Stimulated activated effector memory CD8-positive, alpha-beta T cell treated with anti-CD3 and anti-CD28 coated beads, Interleukin-12 subunit alpha, Interleukin-12 subunit beta, amount 100 ng/mL, for 72 hours (primary cell): ENCODE results near the gene LMBRD2.
A peak's percentile ranks its signal among the peaks of the same experiment; 100 is the strongest.

Source experiments
- ATAC-seq: fragments of 150-1000 bp; cut with Tn5 transposase; 2 replicates; pipeline ENCODE4 v1.10.0; 2021
- DNase-seq, 2 donors: peaks; one replicate each; pipeline ENCODE4 v3.0.0; 2021 to 2022; ENCODE audit warnings: low spot score in 2 of 2
- H3K27ac Mint-ChIP-seq: one replicate; pipeline ENCODE4 v1.8.0; 2022; ENCODE audit warnings: mild to moderate bottlenecking, mixed read lengths
- H3K36me3 Mint-ChIP-seq: one replicate; pipeline ENCODE4 v1.8.0; 2022; ENCODE audit warnings: mild to moderate bottlenecking, mixed read lengths
- H3K4me1 Mint-ChIP-seq: one replicate; pipeline ENCODE4 v1.8.0; 2022; ENCODE audit warnings: mixed read lengths
- H3K4me3 Mint-ChIP-seq: one replicate; pipeline ENCODE4 v1.8.0; 2022; ENCODE audit warnings: mild to moderate bottlenecking, mixed read lengths
- H3K9me3 Mint-ChIP-seq: one replicate; pipeline ENCODE4 v1.8.0; 2022; ENCODE audit warnings: mixed read lengths

LMBRD2 gene

GRCh38 chr5:36096486-36096885 lies 55.2 kb downstream of the LMBRD2 start:
- Mint-ChIP-seq H3K4me3 (no peak overlapping the region), H3K36me3 (no peaks in the 10 kb centered on the region), H3K27ac (no peak overlapping the region), H3K9me3 (no peaks in the 10 kb centered on the region), H3K4me1 (no peaks in the 10 kb centered on the region)
- ATAC-seq (no peak), DNase-seq (no peak)

- Mint-ChIP-seq H3K9me3 (no peaks in the 10 kb centered on the region), H3K4me1 (no peaks in the 10 kb centered on the region), H3K27ac (no peak overlapping the region), H3K36me3 (no peaks in the 10 kb centered on the region), H3K4me3 (no peak overlapping the region)
- DNase-seq (no peak), ATAC-seq (peak; percentile 28)
Measured at GRCh38 chr5:36089989-36090388, 61.7 kb downstream of the LMBRD2 start.

GRCh38 chr5:36079200-36079781 lies 72.4 kb downstream of the LMBRD2 start:
- Mint-ChIP-seq H3K9me3 (no peaks in the 10 kb centered on the region), H3K27ac (no peak overlapping the region), H3K4me3 (no peak overlapping the region), H3K4me1 (no peaks in the 10 kb centered on the region), H3K36me3 (no peaks in the 10 kb centered on the region)
- ATAC-seq (peak; percentile 85), DNase-seq (no peak)

- Mint-ChIP-seq H3K27ac (no peak overlapping the region), H3K9me3 (no peaks in the 10 kb centered on the region), H3K4me3 (no peak overlapping the region), H3K36me3 (no peaks in the 10 kb centered on the region), H3K4me1 (no peaks in the 10 kb centered on the region)
- DNase-seq, result no peak
- ATAC-seq, result no peak
Measured at GRCh38 chr5:36078430-36078829, 73.3 kb downstream of the LMBRD2 start.

- ATAC-seq (peak; percentile 67), DNase-seq (no peak)
- Mint-ChIP-seq H3K36me3 (no peaks in the 10 kb centered on the region), H3K4me1 (peaks cover 11% of the 10 kb centered on the region), H3K9me3 (no peaks in the 10 kb centered on the region), H3K4me3 (no peak overlapping the region), H3K27ac (no peak overlapping the region)
Measured at GRCh38 chr5:36073595-36074216, 78.0 kb downstream of the LMBRD2 start.

- Mint-ChIP-seq H3K9me3 (no peaks in the 10 kb centered on the region), H3K4me1 (peaks cover 23% of the 10 kb centered on the region), H3K4me3 (peak overlapping the region; percentile 42), H3K36me3 (no peaks in the 10 kb centered on the region), H3K27ac (peak overlapping the region; percentile 0)
- ATAC-seq (peak; percentile 42), DNase-seq (no peak)
Measured at GRCh38 chr5:36070687-36071571, 80.8 kb downstream of the LMBRD2 start.

- Mint-ChIP-seq H3K4me3 (no peak overlapping the region), H3K9me3 (no peaks in the 10 kb centered on the region), H3K27ac (no peak overlapping the region), H3K36me3 (no peaks in the 10 kb centered on the region), H3K4me1 (peaks cover 23% of the 10 kb centered on the region)
- ATAC-seq, result no peak
- DNase-seq, result no peak
Measured at GRCh38 chr5:36068751-36069281, 82.9 kb downstream of the LMBRD2 start.

- Mint-ChIP-seq H3K4me1 (peaks cover 21% of the 10 kb centered on the region), H3K9me3 (no peaks in the 10 kb centered on the region), H3K4me3 (no peak within 1 kb of the TSS), H3K36me3 (no peaks in the 10 kb centered on the region), H3K27ac (no peak within 1 kb of the TSS)
- no peak for DNase-seq
- ATAC-seq, result peak; percentile 55
Measured at GRCh38 chr5:36066540-36067210, 85.0 kb downstream of the LMBRD2 start, which contains the start of gene UGT3A2. Gene UGT3A2 (minus strand): TSS chr5:36066882. CDS start chr5:36066789, 93 bp downstream.

- no peak for ATAC-seq
Measured at GRCh38 chr5:36066001-36066539, 85.6 kb downstream of the LMBRD2 start.

GRCh38 chr5:36060420-36060887 lies 91.2 kb downstream of the LMBRD2 start:
- Mint-ChIP-seq H3K9me3 (no peaks in the 10 kb centered on the region), H3K36me3 (no peaks in the 10 kb centered on the region), H3K4me1 (peaks cover 6% of the 10 kb centered on the region), H3K27ac (no peak overlapping the region), H3K4me3 (no peak overlapping the region)
- ATAC-seq, result peak; percentile 64
- no peak for DNase-seq

More at GRCh38 chr5:36066001-36066539, 85.6 kb downstream of the LMBRD2 start:
- H3K4me3 Mint-ChIP-seq, result no peak overlapping the region
- peaks cover 15% of the 10 kb centered on the region for H3K4me1 Mint-ChIP-seq
- DNase-seq, result no peak
- H3K36me3 Mint-ChIP-seq, result no peaks in the 10 kb centered on the region
- no peak overlapping the region for H3K27ac Mint-ChIP-seq
- no peaks in the 10 kb centered on the region for H3K9me3 Mint-ChIP-seq

GRCh38 chr5:36059571-36060419 lies 91.9 kb downstream of the LMBRD2 start:
- DNase-seq (no peak), ATAC-seq (peak; percentile 28)
- Mint-ChIP-seq H3K9me3 (no peaks in the 10 kb centered on the region), H3K4me1 (peaks cover 6% of the 10 kb centered on the region), H3K4me3 (no peak overlapping the region), H3K36me3 (no peaks in the 10 kb centered on the region), H3K27ac (no peak overlapping the region)

GRCh38 chr5:36058776-36059175 lies 92.9 kb downstream of the LMBRD2 start:
- ATAC-seq, result no peak

GRCh38 chr5:36057386-36057785 lies 94.3 kb downstream of the LMBRD2 start:
- Mint-ChIP-seq H3K4me3 (no peak overlapping the region), H3K27ac (no peak overlapping the region), H3K36me3 (no peaks in the 10 kb centered on the region), H3K9me3 (no peaks in the 10 kb centered on the region), H3K4me1 (peaks cover 6% of the 10 kb centered on the region)
- ATAC-seq, result no peak
- no peak for DNase-seq

More at GRCh38 chr5:36058776-36059175, 92.9 kb downstream of the LMBRD2 start:
- Mint-ChIP-seq H3K9me3 (no peaks in the 10 kb centered on the region), H3K4me1 (peaks cover 6% of the 10 kb centered on the region), H3K4me3 (no peak overlapping the region), H3K27ac (no peak overlapping the region), H3K36me3 (no peaks in the 10 kb centered on the region)
- DNase-seq, result no peak

- no peak for DNase-seq
- peaks cover 6% of the 10 kb centered on the region for H3K4me1 Mint-ChIP-seq
Measured at GRCh38 chr5:36056422-36056821, 95.3 kb downstream of the LMBRD2 start.

More at GRCh38 chr5:36056422-36056821, 95.3 kb downstream of the LMBRD2 start:
- Mint-ChIP-seq H3K36me3 (no peaks in the 10 kb centered on the region), H3K9me3 (no peaks in the 10 kb centered on the region), H3K4me3 (no peak overlapping the region), H3K27ac (no peak overlapping the region)
- no peak for ATAC-seq
